Amniotic epithelial cell (primary cell): ENCODE data around the gene BTBD7.

Experiments
- DNase-seq: peaks from one replicate; pipeline ENCODE4 v3.0.0-alpha.2; 2010; ENCODE audit warnings: low read depth

Gene BTBD7

DNA sequence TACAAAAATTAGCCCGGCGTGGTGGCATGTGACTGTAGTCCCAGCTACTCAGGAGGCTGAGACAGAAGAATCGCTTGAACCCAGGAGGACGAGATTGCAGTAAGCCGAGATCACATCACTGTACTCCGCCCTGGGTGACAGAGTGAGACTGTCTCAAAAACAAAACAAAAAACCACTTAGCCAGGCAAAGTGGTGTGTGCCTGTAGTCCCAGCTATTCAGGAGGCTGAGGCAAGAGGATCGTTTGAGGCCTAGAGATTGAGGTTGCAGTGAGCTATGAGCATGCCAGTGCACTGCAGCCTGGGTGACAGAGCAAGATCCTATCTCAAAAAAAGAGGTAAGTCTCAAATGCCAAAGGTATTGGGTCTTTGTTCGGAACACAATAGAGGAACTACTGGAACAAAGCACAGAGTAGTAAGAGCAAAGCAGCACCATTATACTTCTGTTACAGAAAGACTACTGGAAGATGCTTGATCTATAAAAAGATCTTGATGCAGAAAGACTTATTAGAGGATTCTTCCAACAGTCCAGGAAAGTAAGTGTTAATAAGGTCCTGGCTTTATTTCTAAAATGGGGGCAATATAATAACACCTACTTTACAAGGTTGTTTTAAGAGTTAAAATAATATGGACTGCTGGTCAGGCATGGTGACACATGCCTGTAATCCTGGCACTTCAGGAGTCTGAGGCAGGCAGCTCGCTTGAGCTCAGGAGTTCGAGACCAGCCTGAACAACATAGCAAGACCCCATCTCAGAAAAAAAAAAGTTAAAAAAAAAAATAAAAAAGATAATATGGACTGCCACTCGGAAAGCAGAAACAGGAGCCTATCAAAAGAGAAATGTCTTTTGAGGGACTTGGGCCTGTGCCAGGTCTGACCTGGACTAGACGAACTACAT is 29.9 kb downstream of the BTBD7 start:
- DNase-seq: no peak

DNA sequence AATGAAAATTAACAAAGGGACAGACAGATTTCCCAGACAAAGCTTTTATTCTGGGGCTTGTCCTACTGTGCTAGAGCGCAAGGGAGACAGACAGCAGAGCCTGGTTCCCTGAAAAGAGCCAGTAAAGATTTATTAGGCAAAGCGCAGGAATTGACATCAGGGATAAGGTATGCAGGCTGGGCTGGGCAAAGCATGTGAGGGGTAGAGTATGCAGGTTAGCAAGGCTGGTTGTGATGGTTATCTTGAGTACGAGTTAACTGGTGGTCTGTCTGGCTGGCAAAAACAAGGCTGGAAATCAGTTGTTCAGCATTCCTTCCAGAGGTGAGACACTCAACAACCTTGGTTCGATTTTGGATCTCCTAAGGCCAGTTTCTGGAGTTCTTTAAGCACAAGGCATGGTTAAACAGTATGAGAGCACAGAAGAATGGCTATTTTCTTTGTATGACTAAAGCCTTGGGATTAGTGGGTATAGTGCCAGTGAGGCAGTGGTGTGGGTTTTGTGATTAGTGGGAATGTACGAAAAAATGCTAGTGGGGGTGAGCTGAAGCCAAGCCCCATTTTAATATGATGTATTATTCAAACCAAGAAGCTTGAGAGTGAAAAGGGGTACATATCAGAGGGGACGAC is 30.9 kb downstream of the BTBD7 start:
- peak; percentile 61 for DNase-seq

DNA sequence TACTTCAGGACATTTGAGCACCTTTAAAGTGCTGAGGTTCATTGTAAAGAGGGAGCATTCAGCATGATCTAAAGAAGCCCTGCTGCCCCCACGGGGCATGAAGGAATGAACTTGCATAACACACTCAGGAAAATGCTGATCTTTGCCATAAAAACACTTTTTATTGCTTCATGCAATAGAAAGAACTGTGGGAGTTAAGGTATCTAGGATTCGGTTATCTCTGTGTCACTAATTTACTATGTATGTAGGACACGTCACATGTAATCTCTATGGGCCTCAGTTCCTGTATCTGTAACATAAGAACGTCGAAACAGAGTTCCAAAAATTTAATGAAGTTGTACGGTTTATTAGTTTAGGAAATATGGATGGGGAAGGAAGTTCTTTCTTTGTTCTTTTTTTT is 33.0 kb downstream of the BTBD7 start:
- peak; percentile 81 for DNase-seq

DNA sequence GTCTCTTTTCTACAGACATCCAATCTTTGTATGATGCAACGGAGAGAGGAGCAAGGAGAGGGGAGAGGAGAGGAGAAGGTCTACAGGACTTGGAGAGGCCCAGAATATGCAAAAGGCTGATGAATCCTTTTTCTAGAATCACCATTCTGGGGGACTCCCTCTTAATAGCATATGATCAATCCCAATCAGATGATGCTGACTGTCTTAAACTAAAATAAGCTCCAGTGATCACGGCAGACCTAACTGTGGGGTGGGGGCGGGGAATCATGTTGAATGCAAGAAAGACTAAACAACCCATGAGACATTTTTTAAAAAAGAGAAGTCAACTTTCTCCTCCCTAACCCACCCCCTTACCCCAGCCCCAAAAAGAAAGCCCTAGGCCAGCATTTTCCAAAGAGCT is 33.4 kb downstream of the BTBD7 start:
- DNase-seq: peak; percentile 30

DNA sequence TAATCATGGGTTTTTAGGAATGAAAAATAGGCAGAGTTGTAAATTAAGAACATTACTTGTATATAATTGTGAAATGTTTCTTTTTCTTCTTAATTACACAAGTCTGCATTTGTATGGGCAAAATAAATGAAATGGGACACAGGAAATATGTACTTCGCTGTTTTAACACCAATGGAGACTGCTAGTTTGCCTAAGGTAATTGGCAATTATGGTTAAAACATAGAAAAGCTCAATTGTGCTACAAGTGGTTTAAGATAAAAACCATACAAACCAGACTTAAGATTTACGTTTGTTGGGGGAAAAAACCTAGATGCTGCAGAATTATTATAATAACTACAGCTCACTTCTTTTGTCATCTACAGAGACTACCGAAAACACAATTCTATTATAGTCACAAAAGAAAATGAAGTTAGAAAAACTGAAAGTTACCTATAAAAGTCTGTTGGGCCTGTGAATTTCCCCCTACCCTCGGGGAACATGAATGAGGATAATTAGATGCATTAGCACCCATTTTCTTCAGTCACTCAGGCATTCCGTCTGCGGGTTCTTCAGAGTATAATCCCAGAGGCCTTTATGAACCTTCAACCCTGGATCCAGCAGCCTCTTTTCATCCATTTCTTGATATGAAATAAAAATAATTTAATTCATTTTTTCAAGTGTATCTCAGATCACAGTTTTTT is 37.2 kb downstream of the BTBD7 start:
- no peak for DNase-seq

DNA sequence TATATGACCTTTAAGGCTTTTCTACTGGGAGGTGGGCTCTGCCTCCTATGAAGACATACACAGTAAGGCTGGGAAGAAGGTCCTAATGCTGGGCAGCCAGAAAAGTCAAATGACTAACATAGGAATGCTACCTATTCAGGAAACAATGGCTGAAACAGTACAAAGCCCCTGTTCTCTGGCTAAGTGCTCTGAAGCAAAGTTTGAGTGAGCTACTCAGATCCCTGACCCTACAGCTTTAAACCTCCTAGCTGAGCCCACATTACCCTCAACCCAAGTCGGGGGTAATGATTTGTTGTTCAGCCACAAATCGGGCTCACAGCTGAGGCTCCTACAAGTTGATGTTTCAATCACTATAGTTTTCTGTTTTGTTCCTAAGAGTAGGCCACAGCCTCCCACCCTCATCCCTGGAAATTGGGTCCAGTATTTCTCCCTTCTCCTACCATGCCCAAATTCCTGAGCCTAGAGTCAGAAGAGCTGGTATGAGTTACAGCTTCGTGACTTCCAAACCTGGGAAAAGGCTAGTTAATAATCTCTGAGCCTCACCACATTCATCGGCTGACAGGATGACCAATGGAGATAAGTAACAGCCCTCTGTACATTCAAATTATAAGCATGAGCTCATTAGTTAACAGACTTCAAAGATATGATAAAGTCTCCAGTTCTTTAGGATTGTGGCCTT is 46.5 kb downstream of the BTBD7 start:
- DNase-seq: peak; percentile 70

DNA sequence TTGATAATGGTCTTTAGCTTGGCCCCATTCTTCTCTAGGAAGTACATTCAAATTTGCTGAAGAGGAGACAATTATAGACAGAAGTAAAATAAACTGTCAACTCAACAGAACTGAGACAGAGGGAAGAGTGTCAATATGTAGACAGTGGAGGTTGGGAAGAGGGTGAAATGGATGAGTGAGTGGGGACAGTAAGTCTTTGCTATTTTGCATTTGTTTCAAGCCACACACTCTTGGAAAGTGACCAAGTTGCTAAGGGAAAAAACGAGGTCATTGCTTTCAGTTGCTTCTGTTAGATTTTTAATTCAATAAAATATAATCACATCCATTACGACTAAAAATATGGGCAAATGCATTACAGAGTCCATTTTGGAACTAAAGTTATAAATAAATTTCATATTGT is 47.8 kb downstream of the BTBD7 start:
- DNase-seq: peak; percentile 45

DNA sequence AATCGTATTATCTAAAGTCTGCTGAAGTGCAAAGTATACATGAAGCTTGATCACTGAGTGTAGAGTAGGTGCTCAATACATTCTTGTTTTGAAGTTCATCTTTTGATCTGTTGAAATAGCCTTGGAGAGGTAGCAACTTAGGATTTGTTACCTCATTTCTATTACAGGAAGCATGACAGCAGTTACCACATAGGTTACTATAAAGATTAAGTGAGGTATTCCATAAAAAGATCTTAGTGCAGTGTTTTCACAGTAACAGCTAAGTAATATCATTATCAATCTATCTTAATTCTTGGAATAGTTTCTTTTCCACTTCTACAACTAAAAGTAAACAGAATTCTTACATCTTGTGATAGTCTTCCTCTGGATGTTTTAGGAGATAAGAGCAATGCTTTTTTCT is 50.9 kb downstream of the BTBD7 start:
- peak; percentile 87 for DNase-seq

DNA sequence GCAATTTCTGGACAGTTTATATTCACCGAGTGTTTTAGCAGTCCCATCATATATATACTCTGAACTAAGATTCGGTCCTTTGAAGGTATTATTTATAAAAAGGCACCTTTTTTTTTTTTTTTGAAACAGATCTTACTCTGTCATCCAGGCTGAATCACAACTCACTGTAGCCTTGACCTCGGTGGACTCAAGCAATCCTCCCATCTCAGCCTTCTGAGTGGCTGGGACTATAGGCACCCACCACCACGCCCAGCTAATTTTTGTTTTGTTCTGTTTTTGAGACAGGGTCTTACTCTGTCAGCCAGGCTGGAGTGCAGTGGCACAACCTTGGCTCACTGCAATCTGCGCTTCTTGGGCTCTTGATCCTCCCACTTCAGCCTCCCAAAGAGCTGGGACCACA is 52.1 kb downstream of the BTBD7 start:
- peak; percentile 13 for DNase-seq

DNA sequence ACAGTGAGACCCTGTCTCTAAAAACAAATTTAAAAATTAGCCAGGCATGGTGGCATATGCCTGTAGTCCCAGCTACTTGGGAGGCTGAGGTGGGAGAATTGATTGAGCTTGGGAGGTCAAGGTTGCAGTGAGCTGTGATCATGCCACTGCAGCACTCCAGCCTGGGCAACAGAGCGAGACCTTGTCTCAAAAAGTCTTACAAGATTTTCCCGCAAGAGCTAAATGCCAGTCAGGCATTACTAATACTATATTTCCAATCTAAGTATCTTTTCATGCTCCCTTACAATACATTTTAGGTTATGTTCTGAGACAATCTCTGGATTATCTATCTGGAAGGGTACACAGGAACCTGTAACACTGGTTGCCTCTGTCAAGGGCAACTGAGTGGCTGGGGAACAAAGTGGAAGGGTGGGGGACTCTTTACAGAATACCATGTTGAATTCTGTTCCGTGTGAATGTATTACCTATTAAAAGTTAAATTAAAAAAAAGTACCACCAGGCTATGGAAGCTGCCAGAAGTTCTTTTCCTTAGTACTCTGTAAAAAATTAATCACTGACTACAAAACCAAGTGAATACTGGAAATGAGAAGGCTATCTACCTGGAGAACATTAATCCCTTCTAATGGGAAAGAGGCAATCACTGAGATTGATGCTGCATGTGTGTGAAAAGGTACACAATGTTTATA is 56.7 kb downstream of the BTBD7 start:
- DNase-seq: no peak

DNA sequence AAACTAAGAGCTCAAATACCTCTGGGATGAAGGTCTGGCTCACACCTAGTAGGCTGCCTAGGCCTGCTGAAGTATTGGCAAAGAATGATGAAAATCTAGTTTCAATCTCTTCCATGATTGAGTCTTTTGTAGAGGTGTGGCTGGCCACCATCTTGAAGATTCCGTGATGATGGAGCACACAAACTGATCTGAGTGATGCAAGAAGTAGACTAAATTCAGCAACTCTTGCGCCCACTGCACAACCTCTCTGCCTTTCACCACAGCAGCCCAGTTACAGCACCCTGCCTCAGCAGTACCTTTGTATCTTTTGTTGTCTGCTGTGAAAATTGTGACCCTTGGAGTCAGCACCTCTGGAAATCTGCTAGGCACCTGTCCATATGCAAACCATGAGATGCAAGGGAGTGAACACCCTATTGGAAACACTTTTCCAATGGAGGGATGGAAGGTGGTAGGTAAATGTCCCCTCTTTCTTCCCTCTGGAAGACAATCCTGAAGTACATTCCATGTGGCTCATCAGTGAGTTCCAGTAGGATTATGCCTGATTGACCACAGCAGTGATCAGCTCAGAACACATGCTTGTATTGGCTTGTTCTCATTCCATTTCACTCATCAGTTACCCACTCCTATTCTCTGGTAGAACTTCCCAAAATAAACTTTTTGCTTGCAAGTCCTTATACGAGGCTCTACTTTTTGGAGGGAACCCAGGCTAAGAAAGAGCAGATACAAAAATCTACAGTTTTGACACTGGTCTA is 58.6 kb downstream of the BTBD7 start:
- no peak for DNase-seq

DNA sequence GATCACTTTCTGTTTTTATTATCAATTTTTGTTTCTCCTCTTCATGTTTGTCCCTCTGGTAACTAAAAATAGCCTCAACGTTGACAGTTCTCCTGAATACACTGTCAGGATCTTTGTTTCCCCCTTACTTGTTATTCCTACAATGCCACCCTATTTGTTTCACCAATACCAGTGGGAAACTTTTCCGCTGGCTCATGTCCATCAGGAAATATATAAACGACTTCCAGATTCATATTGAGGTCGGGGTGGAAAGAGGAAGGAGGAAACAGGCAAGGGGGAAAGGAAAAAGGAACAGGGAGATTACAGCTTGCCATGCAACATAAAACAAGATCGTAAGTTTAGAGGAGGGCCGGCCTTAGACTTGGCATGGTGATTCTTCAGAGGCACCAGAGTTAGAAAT is 61.7 kb downstream of the BTBD7 start:
- no peak for DNase-seq

DNA sequence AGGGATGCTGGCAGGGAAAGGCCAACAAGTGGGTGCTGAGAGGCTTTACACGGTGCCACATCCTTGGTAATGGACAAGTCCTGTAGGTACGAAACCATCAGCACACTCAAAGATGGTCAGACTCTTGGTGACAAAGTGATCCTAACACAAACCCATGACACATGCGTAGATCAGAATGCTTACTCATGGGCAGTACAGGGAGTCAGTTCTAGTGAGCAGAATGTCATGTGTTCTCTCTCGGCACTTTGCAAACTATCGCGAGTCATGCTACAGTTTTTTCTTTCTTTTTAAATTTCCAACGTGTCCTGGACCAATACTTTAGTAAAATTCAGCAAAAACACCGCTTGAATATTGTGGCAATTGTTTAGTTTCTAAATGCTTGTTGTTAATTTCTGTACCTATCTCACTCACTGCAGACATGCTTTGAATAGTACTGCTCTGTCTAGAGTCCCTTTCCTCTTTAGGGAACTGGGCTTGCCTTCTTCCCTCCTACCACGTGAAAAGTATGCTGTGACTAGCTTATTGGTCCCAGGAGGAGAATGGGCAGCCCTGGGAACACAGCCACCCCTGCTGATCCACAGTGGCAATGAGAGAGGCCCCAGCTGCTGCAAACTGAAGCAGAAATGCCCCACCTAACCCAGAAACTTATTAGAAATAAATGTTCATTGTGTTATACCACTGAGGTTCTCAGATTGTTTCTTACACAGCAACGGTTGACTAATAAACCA is 63.3 kb downstream of the BTBD7 start:
- DNase-seq: peak; percentile 70

DNA sequence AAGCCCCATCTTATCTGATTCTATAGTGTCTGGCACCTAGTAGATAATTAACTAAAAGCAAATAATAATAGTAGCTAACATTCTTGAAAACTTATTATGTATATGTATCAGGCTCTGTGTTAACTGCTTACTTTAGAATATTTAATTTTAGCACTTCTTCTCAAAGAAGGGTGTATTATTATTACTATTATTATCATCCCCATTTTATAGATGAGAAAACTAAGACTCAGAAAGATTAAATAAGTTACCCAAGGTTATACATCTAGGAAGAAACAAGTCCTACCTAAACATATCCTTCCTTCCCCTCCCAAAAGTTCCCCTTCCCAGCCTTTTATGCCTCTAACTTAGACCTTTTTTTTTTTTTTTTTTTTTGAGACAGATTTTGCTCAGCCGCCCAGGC is 64.4 kb downstream of the BTBD7 start:
- no peak for DNase-seq

DNA sequence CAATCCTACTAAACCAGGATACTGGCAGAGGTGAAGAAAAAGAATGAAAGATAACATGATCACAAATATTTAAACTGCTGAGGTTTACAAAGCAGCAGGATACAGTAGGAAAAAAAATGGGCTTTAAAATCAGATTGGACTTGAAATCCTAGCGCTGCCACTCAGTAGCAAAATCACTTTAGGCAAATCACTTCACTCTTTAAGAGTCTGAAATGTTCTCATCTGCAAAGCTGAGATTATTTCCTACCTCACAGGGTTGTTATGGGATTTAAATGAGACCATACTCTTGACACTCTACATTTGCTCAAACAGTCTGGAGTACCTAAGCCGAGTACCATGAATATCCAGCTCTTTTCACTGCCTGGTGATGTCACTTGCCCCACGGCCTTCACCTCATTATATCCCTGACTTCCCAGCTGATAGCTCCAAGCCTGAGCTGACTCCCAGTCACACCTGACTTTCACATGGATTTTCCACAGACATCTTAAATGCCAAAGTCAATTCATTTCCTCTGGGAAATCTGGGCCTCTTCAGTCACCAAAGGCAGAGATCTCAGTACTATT is 65.6 kb downstream of the BTBD7 start:
- no peak for DNase-seq

DNA sequence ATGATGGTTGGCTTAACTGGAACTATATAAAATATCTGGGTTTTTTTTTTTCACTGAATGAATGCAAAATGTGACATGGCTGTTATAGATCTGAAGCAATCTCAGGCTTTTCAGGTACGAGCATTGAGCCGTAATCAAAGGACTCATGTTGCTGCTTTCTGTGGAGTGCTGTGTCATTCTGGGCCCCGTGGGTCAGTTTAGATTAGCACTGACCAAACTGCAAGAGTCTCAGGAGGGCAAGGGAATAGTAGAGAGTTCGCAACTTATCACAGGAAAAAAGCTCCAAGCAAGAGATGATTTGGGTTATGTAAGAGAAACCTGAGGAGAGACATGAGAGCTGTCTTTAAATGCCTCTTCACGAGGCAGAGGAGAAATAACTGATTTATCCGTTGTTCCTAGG is 66.7 kb downstream of the BTBD7 start:
- DNase-seq: no peak

DNA sequence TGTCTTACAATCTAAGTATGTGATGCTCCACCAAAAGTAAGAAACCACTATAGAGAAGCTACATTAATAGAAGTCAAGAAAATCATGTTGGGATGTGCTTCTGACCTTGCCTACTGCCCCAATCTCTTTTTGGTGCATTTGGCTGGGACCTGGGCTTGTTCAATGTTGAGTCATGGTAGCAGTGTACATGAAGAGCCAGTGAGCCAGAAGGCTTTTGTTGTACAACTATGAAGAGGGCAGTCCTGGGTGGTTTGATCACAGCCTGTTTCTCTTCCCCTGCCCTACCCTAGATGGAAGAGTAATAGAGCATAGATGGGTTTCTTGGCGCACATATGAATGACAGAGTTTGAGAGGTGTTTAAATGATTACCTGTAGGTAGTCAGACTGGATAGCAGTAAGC is 69.4 kb downstream of the BTBD7 start:
- DNase-seq: no peak

DNA sequence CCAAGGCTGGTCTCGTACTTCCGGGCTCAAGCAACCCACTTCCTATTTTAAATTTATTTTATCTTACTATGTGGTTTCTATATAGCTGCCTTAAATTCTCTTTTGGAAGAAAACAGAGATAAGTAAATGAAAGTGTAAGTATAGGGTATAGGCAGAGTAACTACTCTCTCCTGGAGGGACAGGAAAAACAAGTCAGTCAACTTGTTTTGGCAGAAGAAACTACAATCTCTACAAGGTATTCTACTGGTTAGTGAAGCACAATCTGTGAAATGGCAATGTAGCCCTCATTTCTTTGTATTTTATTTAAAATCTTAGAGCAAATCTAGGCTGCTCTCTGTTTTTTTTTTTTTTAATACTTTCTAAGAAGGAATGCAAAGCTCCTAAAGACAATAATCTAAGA is 70.4 kb downstream of the BTBD7 start:
- DNase-seq: no peak

DNA sequence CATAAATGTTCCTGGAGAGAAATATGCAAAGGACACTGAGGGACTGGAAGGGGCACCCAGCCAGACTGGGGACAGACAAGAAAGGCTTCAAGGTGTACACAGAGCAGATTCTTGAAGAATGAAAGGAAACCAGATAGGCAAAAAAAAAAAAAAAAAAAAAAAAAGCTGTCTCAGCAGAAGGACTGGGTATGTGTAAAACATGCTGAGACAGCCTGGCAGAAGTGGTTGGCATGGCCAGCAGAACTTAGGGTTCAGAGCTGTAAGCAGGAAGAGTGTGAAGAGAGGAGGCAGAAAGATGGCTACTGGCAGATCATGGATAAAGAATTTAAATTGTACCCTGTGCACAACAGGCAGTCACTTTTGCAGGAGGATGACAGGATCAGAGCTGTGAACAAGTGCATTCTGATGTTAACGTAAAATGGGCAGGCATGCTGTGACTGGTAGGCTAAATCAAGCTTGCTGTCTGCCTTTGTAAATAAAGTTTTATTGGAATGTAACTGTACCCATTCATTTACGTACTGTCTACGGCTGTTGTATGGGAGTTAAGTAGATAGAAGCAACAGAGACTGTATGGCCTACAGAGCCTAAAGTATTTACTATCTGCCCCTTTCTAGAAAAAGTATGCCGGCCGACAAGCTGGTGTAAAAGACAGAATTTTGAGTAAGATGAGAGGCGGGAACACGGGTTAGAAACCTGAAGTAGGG is 83.6 kb downstream of the BTBD7 start:
- DNase-seq: no peak

DNA sequence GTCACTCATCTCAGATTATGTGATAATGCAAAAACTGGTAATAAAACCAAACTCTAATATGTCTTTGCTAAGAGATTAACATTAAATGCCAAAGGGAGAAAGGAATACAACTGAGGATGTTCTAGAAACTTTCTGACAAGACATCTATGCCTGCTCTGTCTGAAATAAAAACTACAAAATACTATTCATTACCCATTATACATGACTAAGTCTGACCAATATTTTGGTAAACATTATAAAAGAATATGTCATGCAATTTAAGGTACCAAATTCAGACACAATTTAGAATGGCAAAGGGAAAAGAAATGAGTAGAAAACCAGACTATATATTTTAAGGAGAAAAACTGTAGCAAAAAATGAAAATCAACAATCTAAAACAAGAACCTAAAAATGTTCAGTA is 86.3 kb downstream of the BTBD7 start:
- DNase-seq: no peak
